Colonic mucosa (tissue), 4 donors: ENCODE measurements around the gene FUBP1. TPM values are rescaled to one million over a fixed set of nuclear protein-coding genes. Genes with fewer than 3 reads are reported as not detected.
"Not testable (repeated sequence)": the region's sequence is repeated elsewhere in the genome, so short reads cannot be mapped to it uniquely, and the experiment has no call there.

ENCODE experiments used
- DNase-seq: peaks from one replicate; pipeline ENCODE4 v3.0.0-alpha.2; 2020
- H3K27ac ChIP-seq: fragments of 200-600 bp; one replicate; pipeline ENCODE4 v1.8.0; 2021
- H3K27me3 ChIP-seq: fragments of 200-600 bp; one replicate; pipeline ENCODE4 v1.8.0; 2021
- H3K36me3 ChIP-seq: fragments of 200-600 bp; one replicate; pipeline ENCODE4 v1.8.0; 2021
- H3K4me1 ChIP-seq: fragments of 200-600 bp; one replicate; pipeline ENCODE4 v1.8.0; 2021; ENCODE audit warnings: mild to moderate bottlenecking
- H3K4me3 ChIP-seq: fragments of 200-600 bp; one replicate; pipeline ENCODE4 v1.8.0; 2021
- H3K9ac ChIP-seq, 2 donors: one replicate each; pipeline ENCODE4 v1.7.0; 2013; ENCODE audit warnings: control low read depth in 2 of 2, low read depth in 2 of 2, low read length in 2 of 2
- H3K9me3 ChIP-seq: fragments of 200-600 bp; one replicate; pipeline ENCODE4 v1.8.0; 2021
- CTCF ChIP-seq: fragments of 200-600 bp; IDR thresholded peaks from one replicate; pipeline ENCODE4 v1.8.0; 2022; ENCODE audit warnings: antibody characterized with exemption, mild to moderate bottlenecking
- intact Hi-C: fragments of 100-400 bp; cut with DNase I; formaldehyde crosslinking; loops from one replicate; pipeline ENCODE4 v1.14.1; 2022
- total RNA-seq, 2 donors: library from RNA; stranded (reverse); fragmentation: NEBNext Ultra II Directional in 1 of 2; extraction: Animal tissue kit (Norgen Biotek cat#: 25700) in 1 of 2; gene quantifications; one replicate each; pipeline ENCODE4 v1.2.1, GENCODE V29; 2021
- donor health status: healthy.
- donor health status: DM: no; HTN: no; CAD: no.
- donor health status: DM: no; HTN: no; CAD: no.

The FUBP1 gene
- total RNA-seq, 2 donors from 2014 or later: 81.1 to 118 TPM

DNA sequence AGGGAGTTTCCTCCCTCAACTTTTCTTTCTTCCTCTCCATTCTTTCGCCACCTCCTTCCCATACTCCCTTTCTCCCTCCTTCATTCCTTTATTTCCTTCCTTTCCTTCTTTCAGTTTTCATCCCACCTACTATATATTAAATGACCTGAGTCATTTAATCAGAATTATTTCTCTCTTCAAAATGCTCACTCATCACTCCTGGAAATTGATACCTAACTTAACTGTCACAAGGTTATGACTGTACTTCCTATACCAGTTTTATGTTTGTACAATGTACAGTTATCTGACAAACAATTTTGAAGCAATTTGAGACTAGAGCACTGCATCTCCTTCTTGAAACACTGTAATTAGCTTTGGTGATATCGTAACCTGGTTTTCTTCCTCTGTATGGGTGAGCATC, 49.1 kb downstream of the FUBP1 start:
- Histone ChIP-seq H3K27ac (no peak overlapping the region), H3K9ac (no peak overlapping the region), H3K4me3 (no peak overlapping the region), H3K9me3 (no peaks in the 10 kb centered on the region), H3K36me3 (no peaks in the 10 kb centered on the region), H3K27me3 (no peaks in the 10 kb centered on the region), H3K4me1 (no peaks in the 10 kb centered on the region)
- TF ChIP-seq CTCF: no peak
- intact Hi-C loops: no loop called here
- DNase-seq: no peak

DNA sequence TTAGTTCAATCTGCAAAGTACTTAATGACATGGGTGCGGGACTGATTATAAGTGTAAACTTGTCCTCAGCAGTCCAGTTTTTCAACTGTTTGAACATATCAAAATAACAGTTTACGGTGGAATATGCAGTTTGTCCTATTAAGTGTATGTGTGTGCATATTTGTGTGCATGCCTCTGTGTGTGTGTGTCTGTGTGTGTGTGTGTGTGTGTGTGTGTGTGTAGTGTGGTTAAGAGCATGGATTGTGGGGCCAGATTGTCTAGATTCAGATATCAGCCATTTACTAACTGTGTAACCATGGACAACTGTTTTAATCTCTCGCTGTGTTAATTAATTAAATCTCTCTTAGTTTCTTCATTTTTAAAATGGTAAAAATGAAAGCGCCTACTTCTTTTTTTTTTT, 51.5 kb downstream of the FUBP1 start:
- intact Hi-C loops: no loop called here
- Histone ChIP-seq H3K4me1 (no peaks in the 10 kb centered on the region), H3K27ac (no peak overlapping the region), H3K9me3 (no peaks in the 10 kb centered on the region), H3K36me3 (no peaks in the 10 kb centered on the region), H3K27me3 (no peaks in the 10 kb centered on the region), H3K9ac (no peak overlapping the region), H3K4me3 (no peak overlapping the region)
- no peak for TF ChIP-seq CTCF
- DNase-seq: no peak

- H3K4me1 ChIP-seq: no peaks in the 10 kb centered on the region
- no peak for DNase-seq
- H3K9me3 ChIP-seq: no peaks in the 10 kb centered on the region
- H3K4me3 ChIP-seq: peak overlapping the region; percentile 9
- no peak overlapping the region for H3K9ac ChIP-seq
- no peak overlapping the region for H3K27ac ChIP-seq
- no peaks in the 10 kb centered on the region for H3K36me3 ChIP-seq
- intact Hi-C loops: no loop called here
- no peak for TF ChIP-seq CTCF
- no peaks in the 10 kb centered on the region for H3K27me3 ChIP-seq
These were observed 52.1 kb downstream of the FUBP1 start for GRCh38 chr1:77926561-77927357.

GRCh38 chr1:77925956-77926355, 52.9 kb downstream of the FUBP1 start:
- no peak overlapping the region for H3K9ac ChIP-seq
- no peak overlapping the region for H3K27ac ChIP-seq
- no peaks in the 10 kb centered on the region for H3K9me3 ChIP-seq
- no peaks in the 10 kb centered on the region for H3K36me3 ChIP-seq
- no peak overlapping the region for H3K4me3 ChIP-seq
- DNase-seq: no peak
- H3K27me3 ChIP-seq: no peaks in the 10 kb centered on the region
- H3K4me1 ChIP-seq: no peaks in the 10 kb centered on the region
- no peak for TF ChIP-seq CTCF
- intact Hi-C loops: no loop called here

GRCh38 chr1:77925518-77925917, 53.4 kb downstream of the FUBP1 start:
- H3K4me3 ChIP-seq: no peak overlapping the region
- H3K36me3 ChIP-seq: no peaks in the 10 kb centered on the region
- H3K27ac ChIP-seq: no peak overlapping the region
- H3K27me3 ChIP-seq: no peaks in the 10 kb centered on the region
- H3K9me3 ChIP-seq: no peaks in the 10 kb centered on the region
- H3K4me1 ChIP-seq: no peaks in the 10 kb centered on the region
- DNase-seq: no peak
- no peak overlapping the region for H3K9ac ChIP-seq
- intact Hi-C loops: no loop called here
- no peak for TF ChIP-seq CTCF

GRCh38 chr1:77918918-77919317, 60.0 kb downstream of the FUBP1 start:
- intact Hi-C loops, H3K27me3 ChIP-seq, H3K4me1 ChIP-seq, H3K9ac ChIP-seq, H3K36me3 ChIP-seq, H3K9me3 ChIP-seq, H3K4me3 ChIP-seq, DNase-seq, H3K27ac ChIP-seq: not testable (repeated sequence)
